Gastrocnemius medialis (tissue), 4 donors: Measurements from ENCODE around the gene CLIC2.

ENCODE experiments used
- POLR2A ChIP-seq, 2 donors: fragments of 450-650 bp; IDR thresholded peaks; one replicate each; pipeline ENCODE4 v1.6.1; 2017; ENCODE audit warnings: antibody characterized with exemption in 2 of 2, mild to moderate bottlenecking in 2 of 2, moderate library complexity in 2 of 2
- TF ChIP-seq, protein P1 (sequence below), 5 experiments: fragments of 450-650 bp in 3 of 5; fragments of 200-600 bp in 2 of 5; sonication (generic) in 2 of 5; IDR thresholded peaks in 4 of 5; conservative IDR thresholded peaks in 1 of 5; 1 replicate in 4 of 5; 2 replicates in 1 of 5; pipeline ENCODE4 v1.5.1; 2016 to 2019; ENCODE audit warnings: antibody characterized with exemption in 5 of 5, mild to moderate bottlenecking in 3 of 5, moderate library complexity in 3 of 5

DNA sequence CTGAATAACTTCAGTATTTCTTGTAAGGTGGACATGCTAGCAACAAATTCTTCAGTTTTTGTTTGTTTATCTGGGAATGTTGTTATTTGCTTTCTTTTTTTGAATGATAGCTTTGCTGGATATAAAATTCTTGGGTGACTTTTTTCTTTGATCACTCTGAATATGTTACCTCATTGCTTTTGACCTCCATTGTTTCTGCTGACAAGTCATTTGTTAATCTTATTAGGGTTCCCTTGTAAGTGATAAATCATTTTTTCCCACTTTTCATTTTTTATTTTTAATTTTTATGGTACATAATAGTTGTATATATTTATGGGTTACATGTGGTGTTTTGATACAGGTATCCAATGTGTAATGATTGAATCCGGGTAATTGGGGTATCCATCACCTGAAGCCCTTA is 63.4 kb downstream of the CLIC2 start:
- TF ChIP-seq, protein P1, sequence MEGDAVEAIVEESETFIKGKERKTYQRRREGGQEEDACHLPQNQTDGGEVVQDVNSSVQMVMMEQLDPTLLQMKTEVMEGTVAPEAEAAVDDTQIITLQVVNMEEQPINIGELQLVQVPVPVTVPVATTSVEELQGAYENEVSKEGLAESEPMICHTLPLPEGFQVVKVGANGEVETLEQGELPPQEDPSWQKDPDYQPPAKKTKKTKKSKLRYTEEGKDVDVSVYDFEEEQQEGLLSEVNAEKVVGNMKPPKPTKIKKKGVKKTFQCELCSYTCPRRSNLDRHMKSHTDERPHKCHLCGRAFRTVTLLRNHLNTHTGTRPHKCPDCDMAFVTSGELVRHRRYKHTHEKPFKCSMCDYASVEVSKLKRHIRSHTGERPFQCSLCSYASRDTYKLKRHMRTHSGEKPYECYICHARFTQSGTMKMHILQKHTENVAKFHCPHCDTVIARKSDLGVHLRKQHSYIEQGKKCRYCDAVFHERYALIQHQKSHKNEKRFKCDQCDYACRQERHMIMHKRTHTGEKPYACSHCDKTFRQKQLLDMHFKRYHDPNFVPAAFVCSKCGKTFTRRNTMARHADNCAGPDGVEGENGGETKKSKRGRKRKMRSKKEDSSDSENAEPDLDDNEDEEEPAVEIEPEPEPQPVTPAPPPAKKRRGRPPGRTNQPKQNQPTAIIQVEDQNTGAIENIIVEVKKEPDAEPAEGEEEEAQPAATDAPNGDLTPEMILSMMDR (IDR thresholded peaks at IDR 0.05 in 4 of 5, conservative IDR thresholded peaks at IDR 0.05 in 1 of 5), result no peak
- no peak for TF ChIP-seq POLR2A (IDR thresholded peaks at IDR 0.05)
